ENCODE data around the gene RBPJ.

GRCh38 chr4:26412381-26413372, 91.9 kb downstream of the RBPJ start:
- TF ChIP-seq CTCF (IDR thresholded peaks at IDR 0.05), result no peak
- TF ChIP-seq POLR2A (IDR thresholded peaks at IDR 0.05), result no peak
